ENCODE measurements around the gene LCNL1.
"Not testable (repeated sequence)": the region's sequence is repeated elsewhere in the genome, so short reads cannot be mapped to it uniquely, and the experiment has no call there.

The LCNL1 gene

DNA sequence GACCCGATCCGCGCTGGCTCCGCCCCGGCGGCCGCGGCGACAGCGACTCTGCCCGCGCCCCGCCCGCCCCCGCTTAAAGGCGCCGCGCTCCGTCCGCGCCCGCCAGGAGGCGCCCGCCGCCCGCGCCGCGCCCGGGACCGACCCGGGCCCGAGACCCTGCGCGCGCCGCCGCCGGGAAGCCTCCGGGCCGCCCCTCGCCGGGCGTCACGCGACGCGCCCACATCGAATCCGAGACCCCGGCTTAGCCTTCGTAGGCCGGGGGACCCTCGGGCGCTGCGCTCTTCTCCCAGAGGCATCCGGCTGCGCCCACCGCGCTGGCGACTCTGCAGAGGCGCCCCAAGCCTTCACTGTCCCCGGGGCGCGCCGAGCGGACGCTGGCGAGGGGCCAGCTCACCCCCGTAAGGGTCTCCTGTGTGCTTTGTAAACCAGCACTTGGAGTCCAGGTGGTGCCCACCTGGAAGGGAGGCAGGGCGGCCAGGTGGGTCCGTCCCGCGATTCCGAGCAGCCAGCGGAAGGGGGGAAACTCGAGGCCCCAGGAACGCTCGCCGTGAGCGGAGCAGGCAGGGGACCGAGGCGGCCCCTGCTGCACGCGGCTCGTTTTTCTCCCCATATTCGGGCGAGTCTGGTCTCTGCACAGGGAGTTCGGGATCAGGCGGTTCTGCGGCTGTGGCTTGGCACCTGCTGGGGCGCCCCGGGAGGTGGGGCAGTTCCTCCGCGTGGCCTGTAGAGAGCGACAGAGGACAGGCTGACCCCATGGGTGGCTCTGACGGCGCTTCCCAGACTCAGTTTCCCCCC, 45.7 kb downstream of the LCNL1 start:
- peak; percentile 72 for DNase-seq (ENCODE audit: low spot score)

DNA sequence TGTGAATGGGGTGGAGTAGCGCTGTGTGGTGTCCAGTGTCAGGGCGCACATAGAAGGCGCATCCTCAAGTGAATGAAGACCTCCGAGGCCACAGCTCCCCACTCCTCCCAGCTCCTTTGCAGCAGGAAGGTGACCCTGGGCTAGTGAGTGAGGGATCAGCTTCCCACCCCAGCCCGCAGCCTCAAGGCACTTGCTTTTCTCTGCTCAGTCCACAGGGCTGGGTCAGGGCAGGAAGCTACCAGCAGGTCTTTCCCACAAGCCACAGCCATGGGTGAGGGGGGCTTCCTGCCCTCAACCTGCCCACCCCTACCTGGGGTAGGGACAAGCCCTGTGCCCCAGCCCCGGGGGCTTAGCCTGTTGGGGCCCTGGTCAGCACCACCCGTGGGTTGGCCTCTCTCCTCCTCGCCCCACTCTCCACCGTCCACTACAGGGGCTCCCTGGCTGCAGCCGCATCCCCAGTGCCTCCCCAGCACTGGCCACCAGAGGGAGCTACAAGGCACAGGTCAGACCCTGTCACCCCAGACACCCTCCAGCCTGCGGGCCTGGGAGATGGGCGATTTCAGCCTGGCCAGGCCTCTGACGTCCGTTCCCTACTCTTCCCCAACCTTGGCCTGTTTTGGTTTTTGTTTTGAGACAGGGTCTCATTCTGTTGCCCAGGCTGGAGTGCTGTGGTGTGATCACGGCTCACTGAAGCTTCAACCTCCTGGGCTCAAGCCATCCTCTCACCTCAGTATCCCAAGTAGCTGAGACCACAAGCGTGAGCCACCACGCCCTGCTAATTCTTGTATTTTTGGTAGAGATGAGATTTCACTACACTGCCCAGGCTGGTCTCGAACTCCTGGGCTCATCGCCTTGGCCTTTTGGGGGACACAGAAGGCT, 46.5 kb downstream of the LCNL1 start:
- peak; percentile 81 for DNase-seq (ENCODE audit: low spot score)

DNA sequence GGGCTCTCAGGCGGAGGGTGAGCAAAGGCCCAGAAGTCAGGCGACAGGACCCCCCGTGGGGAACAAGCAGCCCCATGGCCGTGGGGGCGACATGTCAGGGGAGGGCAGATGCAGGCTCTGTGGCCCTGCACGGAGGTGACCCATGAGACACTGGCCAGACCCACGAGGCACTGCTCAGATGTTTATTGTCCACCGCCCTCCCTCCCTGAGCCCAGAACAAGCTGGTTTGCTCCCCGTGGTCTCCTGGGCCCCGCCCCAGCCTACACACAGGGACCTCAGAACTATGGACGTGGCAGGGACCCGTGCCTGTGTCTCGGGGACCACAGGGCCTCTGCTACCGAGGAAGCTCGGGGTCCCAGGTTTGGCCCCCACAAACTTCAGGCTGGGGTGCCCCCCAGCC, 47.2 kb downstream of the LCNL1 start:
- no peak for DNase-seq (ENCODE audit: low spot score)

DNA sequence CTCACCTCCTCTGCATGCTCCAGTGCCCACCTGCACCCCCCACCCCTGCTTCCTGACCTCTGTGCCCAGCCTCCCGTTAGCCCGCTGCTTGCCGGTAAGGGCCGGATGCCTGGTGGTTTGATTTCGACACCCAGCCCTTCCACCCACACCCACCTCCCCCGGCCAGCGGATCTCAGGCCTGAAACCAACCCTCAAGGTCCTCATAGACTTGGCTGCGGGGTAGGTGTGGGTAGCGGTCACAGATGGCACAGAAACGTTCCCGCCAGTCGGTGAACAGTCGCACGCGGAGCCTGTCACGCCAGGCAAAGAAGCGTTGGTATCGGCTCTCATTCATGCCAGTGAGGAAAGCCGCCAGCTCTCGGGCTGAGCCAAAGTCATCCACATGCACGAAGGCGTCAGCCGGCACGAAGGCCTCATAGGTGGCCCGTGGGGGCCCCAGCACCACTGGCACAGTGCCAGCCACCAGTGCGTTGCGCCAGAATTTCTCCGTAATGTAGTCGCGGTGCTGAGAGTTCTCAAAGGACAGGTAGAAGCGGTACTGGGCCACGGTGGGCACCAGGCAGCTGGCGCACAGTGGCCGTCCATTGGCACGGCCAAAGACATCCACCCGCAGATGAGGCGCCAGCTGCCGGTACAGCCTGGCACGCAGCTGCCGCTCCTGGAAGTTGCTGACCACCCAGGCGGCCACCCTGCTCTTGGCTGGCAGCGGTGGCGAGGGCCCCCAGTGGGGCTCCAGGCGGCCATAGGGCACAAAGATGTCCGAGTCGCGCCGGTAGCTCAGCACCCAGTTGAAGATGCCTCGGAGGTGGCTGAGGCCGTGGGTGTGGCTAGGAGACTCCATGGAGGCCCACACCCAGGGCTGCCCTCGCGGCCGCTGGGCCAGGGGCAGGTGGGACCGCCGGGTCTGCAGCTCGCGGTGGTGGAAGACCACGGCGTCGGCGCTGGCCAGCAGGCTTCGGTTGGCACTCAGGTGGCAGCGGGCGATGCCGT, 48.0 kb downstream of the LCNL1 start:
- DNase-seq (ENCODE audit: low spot score) = no peak

DNA sequence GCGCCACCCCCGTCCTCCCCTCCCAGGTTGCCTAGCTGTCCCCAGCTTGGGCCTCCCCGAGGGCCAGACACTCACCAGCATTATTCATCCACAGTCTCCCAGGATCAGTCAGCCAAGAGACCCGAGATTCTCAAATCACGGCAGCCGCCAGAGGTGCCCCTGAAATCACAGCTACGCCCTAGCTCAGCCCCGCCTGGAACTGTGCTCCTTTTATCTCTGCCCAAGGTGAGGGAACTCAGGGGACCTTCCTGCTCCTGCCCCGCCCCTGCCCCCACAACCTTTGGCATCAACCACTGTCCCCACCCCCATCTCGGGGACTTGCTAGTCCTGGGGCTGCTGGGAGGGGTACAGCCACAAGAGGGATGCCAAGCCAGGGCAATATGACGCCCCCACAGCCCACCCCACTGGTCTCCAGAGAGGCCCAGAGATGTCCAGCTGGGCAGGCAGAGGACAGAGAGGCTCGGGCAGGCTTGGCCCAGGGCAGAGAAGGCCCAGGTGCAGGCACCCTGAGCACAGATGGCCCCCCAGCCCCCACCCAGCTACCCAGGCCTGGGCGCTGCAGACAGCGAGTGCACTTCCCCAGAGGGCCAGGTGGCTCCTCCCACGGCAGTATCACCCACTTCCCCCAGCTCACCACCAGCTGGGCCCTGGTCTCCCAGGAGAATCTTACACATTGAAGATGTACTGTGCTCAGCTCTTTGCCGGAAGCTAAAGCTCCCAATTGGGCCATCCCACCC, 49.3 kb downstream of the LCNL1 start, which contains the start of gene FUT7:
TSS of gene FUT7 (minus strand) at position 185 of the 737 bp plus-strand sequence. CDS start at position 88, 97 bp downstream.
- DNase-seq (ENCODE audit: low spot score) = peak; percentile 84

DNA sequence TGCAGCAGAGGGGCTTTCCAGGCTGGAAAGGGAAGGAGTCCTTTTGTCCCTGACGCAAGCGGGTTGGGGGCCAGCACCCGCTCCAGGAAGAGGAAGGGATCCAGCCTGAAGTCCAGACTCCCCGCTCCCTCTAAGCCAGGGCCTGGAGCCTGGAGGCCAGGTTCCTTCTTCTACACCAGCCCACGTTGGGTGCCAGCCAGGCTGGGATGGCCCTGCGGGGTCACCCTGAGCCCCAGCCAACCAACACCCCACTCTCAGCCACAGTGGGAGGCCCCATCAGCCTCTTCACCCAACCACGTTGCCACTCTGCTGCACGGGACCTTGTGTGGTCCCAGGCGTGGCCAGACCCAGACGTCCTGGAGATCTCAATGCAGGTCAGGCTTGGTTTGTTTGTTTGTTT, 50.1 kb downstream of the LCNL1 start:
- DNase-seq (ENCODE audit: low spot score) = peak; percentile 38

DNA sequence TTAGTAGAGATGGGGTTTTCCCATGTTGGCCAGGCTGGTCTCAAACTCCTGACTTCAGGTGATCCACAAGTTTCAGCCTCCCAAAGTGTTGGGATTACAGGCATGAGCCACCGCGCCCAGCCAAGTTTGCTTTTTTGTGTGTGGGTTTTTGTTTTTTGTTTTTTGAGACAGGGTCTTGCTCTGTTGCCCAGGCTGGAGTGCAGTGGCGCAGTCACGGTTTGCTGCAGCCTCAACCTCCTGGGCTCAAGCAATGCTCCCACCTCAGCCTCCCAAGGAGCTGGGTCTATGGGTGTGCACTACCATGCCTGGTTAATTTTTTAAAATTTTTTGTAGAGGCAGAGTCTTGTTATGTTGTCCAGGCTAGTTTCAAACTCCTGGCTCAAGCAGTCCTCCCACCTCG, 50.7 kb downstream of the LCNL1 start:
- not testable (repeated sequence) for DNase-seq (ENCODE audit: low spot score)

DNA sequence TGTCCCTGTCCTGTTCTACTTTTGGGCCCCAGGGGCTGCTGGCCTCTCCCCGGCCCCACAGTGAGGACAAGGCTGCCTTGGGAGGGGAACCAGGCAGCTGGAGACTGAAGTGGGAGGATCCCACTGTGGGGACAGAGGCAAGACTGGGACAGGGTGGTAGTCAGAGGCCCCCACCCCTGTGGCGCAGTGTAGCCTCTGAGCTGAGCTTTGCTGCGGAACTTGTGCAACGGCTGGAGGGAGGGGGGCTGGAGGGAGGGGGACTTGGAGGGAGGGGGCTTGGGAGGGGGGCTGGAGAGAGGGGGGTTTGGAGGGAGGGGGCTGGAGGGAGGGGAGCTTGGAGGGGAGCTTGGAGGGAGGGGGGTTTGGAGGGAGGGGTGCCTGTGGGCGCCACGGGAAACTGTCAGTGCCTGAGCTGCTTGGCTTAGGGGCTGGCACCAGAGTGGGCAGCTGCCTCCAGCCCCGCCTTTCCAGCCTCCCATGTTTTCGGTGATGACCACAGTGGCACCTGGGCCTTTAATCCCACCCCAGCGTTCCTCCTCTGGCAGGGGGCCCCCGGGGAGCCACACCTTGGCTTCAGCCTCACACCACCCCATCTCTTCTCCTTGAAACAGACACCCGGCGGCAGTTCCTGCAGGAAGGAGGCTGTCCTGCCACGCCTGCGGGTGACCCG, 51.4 kb downstream of the LCNL1 start:
- no peak for DNase-seq (ENCODE audit: low spot score)

DNA sequence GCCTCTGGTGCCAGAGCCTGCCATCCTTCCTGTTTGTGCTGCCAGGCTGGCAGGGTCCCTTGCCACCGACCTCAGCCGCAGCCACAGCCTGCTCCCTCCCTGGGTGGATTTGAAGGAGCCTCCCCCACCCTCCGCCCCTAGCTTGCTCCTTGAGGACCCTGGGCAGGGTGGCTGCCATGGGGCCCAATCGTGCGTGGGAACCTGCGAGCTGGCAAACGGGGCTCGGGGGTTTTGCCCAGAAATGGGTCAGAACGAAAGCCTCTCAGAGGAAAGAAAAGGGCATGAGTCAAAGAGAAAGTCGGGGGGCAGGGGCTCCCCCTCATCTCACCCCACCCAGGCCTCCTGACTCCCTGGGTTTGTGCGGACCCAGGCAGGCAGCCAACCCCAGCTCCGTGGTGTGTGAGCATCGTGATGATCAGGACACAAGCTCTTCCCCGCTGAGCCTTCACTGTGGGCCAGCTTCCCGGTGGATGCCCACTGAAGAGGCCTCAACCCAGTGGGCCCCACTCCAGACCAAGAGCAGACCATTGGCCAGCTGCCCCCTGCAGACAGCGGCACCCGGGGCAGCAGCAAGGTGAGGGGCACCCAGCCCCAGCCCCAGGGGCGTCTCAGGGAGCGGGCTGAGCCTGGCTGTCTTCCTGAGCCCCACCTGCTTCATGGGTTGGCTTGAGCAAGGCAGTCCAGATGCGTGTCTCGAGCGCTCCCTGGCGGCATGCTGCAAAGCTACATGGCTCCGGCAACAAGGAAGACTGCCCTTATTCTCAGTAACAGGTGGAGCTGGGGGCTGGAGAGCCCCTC, 52.1 kb downstream of the LCNL1 start:
- DNase-seq (ENCODE audit: low spot score) = peak; percentile 91

Measured in NAMALWA (cell line).